KMS-11 (cell line): ENCODE data around the gene RHEX.

Experiments
- H2AFZ ChIP-seq: fragments of 200-600 bp; sonication (generic); 2 replicates; pipeline ENCODE4 v1.6.1; 2016; ENCODE audit warnings: antibody characterized with exemption, mixed run types, low read depth
- H3K27ac ChIP-seq: fragments of 200-600 bp; sonication (generic); 2 replicates; pipeline ENCODE4 v1.6.1; 2016; ENCODE audit warnings: mild to moderate bottlenecking, mixed run types
- H3K27me3 ChIP-seq: fragments of 200-600 bp; sonication (generic); 2 replicates; pipeline ENCODE4 v1.6.1; 2017; ENCODE audit warnings: mild to moderate bottlenecking, low read depth, mixed run types, moderate library complexity; ENCODE audit not compliant: insufficient read depth
- H3K36me3 ChIP-seq: fragments of 200-600 bp; sonication (generic); 2 replicates; pipeline ENCODE4 v1.6.1; 2017; ENCODE audit warnings: mild to moderate bottlenecking, mixed run types; ENCODE audit not compliant: insufficient read depth
- H3K4me1 ChIP-seq: fragments of 200-600 bp; sonication (generic); 2 replicates; pipeline ENCODE4 v1.6.1; 2016; ENCODE audit warnings: mild to moderate bottlenecking, low read depth, mixed run types; ENCODE audit not compliant: poor library complexity, severe bottlenecking
- H3K4me2 ChIP-seq: fragments of 200-600 bp; sonication (generic); 2 replicates; pipeline ENCODE4 v1.7.0; 2016; ENCODE audit warnings: mild to moderate bottlenecking, mixed run types
- H3K4me3 ChIP-seq: fragments of 200-600 bp; sonication (generic); IDR thresholded peaks from 2 replicates; pipeline ENCODE4 v1.6.1; 2017; ENCODE audit warnings: low read depth, low read length, mixed read lengths; ENCODE audit not compliant: insufficient read depth
- H3K79me2 ChIP-seq: fragments of 200-600 bp; sonication (generic); 2 replicates; pipeline ENCODE4 v1.6.1; 2016; ENCODE audit warnings: low read depth, mixed run types; ENCODE audit not compliant: insufficient read depth
- H3K9ac ChIP-seq: fragments of 200-600 bp; sonication (generic); 2 replicates; pipeline ENCODE4 v1.6.1; 2016; ENCODE audit warnings: mild to moderate bottlenecking, mixed run types
- H4K20me1 ChIP-seq: fragments of 200-600 bp; sonication (generic); 2 replicates; pipeline ENCODE4 v1.6.1; 2016; ENCODE audit warnings: mild to moderate bottlenecking, mixed run types; ENCODE audit not compliant: insufficient read depth
- CTCF ChIP-seq: fragments of 200-600 bp; sonication (generic); conservative IDR thresholded peaks from 2 replicates; pipeline ENCODE4 v1.6.1; 2017; ENCODE audit warnings: low read depth, mild to moderate bottlenecking, antibody characterized with exemption, low read length, moderate library complexity, mixed read lengths

RHEX gene

DNA sequence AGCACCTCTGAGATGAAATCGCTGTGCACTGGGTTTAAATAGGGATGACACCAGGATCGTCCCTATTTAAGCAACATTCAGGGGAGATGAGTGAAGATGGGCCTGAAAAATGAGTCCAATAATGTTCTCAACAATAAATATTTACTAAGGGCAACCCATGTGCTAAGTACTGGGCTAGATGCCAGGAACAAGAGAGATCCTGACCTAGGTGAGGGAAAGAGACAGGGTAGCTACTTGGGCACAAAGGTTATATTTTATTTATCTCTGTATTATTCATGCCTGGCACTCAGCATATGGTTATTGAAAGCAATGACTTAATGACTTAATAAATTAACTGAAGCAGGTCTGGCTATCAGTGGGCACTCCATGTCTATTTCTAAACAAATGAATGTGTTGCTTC is 91.6 kb downstream of the RHEX start:
- H3K4me3 ChIP-seq = no peak overlapping the region
- H4K20me1 ChIP-seq = no peaks in the 10 kb centered on the region
- H3K27me3 ChIP-seq = no peaks in the 10 kb centered on the region
- H3K4me2 ChIP-seq = no peak overlapping the region
- no peak overlapping the region for H3K27ac ChIP-seq
- H3K9ac ChIP-seq = no peak overlapping the region
- H3K4me1 ChIP-seq = no peaks in the 10 kb centered on the region
- no peaks in the 10 kb centered on the region for H3K79me2 ChIP-seq
- TF ChIP-seq CTCF = no peak
- no peak overlapping the region for H2AFZ ChIP-seq
- no peaks in the 10 kb centered on the region for H3K36me3 ChIP-seq

GRCh38 chr1:206145771-206146290 is 92.9 kb downstream of the RHEX start:
- no peak for TF ChIP-seq CTCF
- H3K4me1 ChIP-seq = no peaks in the 10 kb centered on the region
- H2AFZ ChIP-seq = no peak overlapping the region
- no peak overlapping the region for H3K4me2 ChIP-seq
- H3K36me3 ChIP-seq = no peaks in the 10 kb centered on the region
- H3K9ac ChIP-seq = no peak overlapping the region
- no peaks in the 10 kb centered on the region for H3K79me2 ChIP-seq
- no peaks in the 10 kb centered on the region for H3K27me3 ChIP-seq
- H3K27ac ChIP-seq = no peak overlapping the region
- no peaks in the 10 kb centered on the region for H4K20me1 ChIP-seq
- no peak overlapping the region for H3K4me3 ChIP-seq
